Stimulated activated CD8-positive, alpha-beta memory T cell treated with anti-CD3 and anti-CD28 coated beads, Interleukin-4, amount 100 ng/mL, for 48 hours (primary cell): ENCODE measurements around the gene CRYBB3.
"Not testable (repeated sequence)": the region's sequence is repeated elsewhere in the genome, so short reads cannot be mapped to it uniquely, and the experiment has no call there.

Experiments
- DNase-seq: peaks from one replicate; pipeline ENCODE4 v3.0.0-alpha.2; 2020

Gene CRYBB3

DNA sequence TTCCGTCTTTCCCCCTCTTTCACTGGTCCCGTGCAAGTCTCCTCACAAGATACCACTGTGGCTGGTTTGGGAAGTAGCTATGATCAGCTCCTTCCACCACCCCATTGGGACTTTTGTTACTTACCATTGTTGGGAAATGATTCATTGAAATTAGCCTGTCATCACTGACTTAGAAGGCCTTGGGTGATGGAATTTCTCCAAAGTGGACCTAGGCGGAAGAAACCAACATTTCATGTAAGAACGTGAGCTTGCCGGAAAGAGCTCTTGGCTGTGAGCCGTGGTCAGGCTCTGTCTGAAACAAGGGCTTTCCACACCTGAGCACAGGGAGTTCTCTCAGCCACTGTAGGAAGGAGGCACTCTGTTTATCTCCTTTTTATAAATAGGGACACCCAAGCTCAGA is 23.5 kb upstream of the CRYBB3 start:
- no peak for DNase-seq

GRCh38 chr22:25176799-25177198 is 22.9 kb upstream of the CRYBB3 start:
- DNase-seq: no peak

DNA sequence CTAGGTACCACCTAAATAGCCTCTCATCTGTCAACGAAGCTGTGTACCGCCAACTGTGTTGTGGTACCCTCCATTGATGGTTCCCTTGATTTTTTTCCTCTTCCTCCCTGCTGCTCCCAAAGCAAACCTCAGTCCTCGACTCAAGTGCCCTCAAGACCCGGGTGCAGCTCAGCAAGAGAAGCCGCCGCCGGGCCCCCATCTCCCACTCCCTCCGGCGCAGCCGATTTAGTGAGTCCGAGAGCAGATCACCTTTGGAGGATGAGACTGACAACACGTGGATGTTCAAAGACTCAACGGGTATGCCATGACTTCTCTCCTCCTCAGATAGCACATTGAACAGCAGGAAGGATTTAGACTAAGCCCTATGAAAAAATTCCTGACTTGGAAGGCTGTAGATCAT is 22.4 kb upstream of the CRYBB3 start:
- no peak for DNase-seq

- DNase-seq: no peak
Measured at GRCh38 chr22:25177895-25178294, 21.8 kb upstream of the CRYBB3 start.

DNA sequence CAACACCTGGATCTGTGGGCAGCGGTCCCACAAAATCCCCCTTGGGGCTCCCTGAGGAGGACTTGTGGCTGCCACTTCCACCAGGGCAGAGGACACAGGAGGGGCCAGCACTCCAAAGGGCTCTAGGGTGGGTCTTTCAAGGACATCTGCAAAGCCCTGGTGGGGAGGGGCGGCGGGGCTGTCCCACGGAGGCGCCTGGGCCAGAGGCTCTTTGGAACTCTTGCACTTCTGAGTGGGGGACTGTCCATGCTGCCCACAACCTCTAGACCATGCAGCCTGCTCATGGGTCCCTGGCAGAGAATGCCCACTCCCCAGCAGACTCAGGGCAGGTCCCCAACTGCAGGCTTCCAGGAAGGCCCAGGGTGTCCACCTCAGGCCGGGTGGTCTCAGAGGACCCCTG is 21.3 kb upstream of the CRYBB3 start:
- DNase-seq: not testable (repeated sequence)

DNA sequence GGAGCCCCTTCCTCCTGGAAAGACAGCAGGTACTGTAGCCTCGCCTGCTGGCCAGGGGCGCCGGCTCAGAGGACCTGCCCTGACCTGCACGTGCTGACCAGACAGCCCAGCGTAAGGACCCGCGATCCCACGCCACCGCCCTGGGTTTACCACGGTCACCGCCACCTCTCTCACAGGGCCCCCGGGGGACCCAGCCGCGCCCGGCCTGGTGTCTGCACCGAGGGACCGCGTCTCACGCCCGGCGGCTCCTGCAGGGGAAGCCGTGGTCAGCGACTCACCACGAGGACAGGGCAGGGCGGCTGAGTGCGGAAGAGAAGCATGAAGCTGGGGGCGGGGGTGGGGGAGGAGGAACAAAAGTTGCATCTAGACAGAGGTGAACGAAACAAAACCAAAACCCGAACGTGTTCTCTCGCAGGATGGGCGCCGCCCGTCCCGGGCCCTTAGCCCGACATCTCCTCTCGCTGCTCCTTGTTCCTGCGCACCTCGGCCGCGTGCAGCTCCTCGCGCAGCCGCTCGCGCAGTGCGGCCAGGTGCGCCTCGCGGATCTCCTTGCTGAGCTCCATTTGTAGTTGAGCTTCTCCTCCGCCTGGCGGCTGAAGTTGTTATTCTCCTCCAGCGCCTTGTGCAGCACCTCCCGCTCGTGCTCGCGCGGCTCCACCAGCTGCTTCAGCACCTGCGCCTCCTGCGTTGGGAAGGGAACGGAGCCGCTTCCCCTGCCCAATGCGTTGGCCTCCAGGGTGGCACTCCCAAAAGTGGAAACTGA is 20.6 kb upstream of the CRYBB3 start:
- not testable (repeated sequence) for DNase-seq

- DNase-seq: no peak
Measured at GRCh38 chr22:25182131-25183110, 17.2 kb upstream of the CRYBB3 start.

GRCh38 chr22:25183949-25184619 is 15.6 kb upstream of the CRYBB3 start:
- DNase-seq: no peak

DNA sequence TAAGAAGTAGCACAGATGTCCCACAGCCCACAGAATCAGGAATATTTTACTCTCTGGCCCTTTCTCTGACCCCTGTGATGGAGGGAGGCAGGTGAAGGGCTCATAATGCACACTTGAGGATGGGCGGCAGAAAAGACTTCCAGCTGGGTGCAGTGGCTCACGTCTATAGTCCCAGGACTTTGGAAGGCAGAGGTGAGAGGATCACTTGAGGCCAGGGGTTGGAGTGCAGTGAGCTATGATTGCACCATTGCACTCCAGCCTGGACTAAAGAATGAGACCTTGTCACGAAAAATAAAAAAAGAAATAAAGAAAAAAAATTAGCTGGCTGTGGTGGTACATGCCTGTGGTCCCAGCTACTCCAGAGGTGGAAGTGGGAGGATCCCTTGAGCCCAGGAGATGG is 13.5 kb upstream of the CRYBB3 start:
- no peak for DNase-seq

GRCh38 chr22:25187469-25187868 is 12.2 kb upstream of the CRYBB3 start:
- DNase-seq: no peak

DNA sequence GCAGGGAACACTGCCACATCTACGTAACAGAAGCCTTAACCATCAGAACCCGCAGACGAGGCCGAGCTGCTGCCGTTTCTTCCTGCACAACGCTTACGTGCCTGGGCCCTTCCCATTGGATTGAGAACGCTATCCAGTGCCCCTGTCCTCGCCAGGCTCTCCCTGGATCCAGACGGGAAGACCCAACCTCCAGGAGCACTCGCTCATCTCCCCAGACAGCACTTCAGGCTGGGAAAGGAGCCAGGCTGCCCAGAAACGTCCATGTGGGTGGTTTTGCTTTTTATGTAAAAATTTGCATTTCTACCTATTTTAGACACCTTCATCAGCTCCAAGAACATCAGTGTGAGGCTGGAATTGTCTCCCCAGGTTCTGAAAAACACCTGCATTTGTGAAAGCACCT is 7.3 kb upstream of the CRYBB3 start:
- no peak for DNase-seq

DNA sequence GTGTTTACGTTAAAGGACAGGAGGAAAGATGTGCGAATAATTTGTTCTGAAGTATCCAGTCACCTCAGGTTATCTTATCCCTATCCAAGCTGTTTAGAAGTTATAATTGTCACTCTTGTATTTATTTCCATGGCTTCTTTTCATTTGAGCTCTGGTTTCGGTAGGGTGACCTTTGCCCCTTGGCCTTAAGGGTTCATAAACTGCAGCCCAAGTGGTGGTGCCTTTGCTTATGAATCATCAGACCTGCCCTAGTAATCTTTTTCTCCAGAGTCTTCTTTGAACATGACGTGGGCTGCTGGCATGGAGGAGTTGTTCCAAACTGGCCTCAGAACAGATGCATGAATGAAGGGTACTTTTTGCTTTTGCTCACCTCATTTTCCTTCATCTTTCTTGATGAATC is 6.5 kb upstream of the CRYBB3 start:
- no peak for DNase-seq

DNA sequence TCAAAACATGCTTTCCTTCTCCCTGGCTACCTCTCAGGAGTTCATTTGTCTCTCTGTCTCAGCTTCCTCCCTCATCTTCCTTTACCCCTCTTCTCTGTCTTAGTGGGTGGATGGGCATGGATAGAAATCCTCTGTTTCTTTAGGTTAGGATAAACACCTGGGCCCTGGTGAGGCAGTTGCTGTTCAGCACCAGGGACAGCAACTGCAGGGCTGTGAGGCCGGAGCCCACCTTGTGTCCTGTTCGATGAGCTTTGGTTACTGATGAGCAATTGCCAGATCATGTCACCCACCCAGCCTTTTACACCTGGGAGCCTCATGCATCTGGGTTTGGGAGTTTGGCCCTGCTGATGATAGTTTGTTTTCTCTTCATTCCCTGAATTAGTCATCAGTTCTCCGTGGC is 6.1 kb upstream of the CRYBB3 start:
- no peak for DNase-seq

GRCh38 chr22:25196326-25196725 is 3.3 kb upstream of the CRYBB3 start:
- DNase-seq: no peak

DNA sequence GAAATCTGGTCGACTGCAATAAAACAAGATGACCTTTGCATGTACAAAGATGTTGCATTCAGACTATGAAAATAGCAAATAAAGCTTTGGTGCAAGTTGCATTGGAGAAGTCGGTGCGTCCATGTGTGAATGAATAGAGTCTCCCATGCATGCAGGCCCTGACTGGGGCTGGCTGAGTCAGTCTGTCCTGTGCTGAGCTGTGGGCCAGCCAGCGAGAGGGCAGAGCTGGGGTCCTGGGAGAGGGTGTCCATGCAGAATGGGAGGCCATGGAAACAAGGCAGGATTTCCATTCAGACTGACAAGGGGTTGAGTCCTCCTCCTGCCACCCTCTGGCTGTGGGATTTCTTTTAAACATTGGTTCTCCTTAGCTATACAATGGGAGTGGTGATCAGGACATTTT is 2.3 kb upstream of the CRYBB3 start:
- DNase-seq: no peak

DNA sequence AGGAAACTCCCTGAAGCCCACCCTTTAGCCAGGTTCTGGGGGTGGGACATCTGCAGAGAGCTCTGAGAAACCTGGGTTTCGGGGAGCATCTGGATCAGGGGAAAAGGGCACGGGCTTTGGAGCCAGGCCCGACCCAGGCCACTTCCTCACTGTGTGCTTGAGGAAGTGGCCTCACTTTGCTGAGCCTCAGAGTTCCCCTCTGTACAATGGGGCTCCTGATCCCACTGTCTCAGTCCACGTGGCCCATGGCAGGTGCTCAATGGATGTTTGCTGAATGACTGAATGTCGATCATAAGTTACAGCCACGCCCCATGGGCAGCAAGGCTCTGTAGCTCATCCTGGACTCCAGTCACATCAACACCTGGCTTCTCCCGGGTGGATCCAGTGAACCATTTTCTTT is 1.3 kb downstream of the CRYBB3 start:
- DNase-seq: no peak

- no peak for DNase-seq
Measured at GRCh38 chr22:25201557-25202273, 2.1 kb downstream of the CRYBB3 start.

DNA sequence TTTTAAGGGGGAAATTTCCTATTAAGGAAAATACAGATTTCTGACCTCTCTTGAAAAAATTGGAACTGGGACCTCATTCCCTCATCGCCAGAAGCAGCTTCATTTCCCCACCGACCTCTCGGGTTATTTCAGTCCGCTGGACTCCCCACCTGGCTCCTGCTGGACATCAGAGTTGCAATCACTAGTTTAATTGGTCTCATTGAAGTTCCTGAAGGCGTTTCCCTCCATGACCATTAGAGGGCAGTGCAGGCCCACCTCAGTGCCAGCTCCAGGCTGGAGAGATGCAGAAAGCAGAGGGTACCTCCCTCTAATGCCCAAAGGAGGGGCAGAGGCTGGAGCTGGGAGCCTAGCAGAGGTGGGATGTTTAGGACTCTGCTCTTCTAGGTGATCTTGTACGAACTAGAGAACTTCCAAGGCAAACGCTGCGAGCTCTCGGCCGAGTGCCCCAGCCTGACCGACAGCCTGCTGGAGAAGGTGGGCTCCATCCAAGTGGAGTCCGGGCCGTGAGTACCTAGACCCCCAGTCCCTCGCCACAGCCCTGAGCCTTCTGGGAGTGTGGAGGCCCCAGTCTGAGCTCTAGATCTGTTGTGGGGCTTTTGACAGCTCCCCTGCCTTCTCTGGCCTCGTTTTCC is 2.7 kb downstream of the CRYBB3 start:
- DNase-seq: peak; percentile 76

GRCh38 chr22:25203082-25203481 is 3.4 kb downstream of the CRYBB3 start:
- DNase-seq: no peak

DNA sequence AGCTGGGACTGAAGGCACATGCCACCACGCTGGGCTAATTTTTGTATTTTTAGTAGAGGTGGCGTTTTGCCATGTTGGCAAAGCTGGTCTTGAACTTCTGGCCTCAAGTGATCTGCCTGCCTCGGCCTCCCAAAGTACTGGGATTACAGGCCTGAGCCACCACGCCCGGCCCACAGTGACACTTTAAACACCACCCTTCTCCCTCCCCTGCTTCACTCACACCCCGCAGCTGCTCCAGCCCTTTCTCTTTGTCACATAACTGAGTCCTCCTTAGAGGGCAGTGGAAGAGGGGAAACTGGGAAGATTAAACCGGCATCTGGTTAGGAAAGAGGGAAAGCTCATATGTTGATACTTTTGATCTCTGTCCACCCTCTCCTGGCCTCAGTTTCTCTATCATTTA is 4.9 kb downstream of the CRYBB3 start:
- DNase-seq: not testable (repeated sequence)

- no peak for DNase-seq
Measured at GRCh38 chr22:25205847-25206246, 6.2 kb downstream of the CRYBB3 start.

- DNase-seq: no peak
Measured at GRCh38 chr22:25206998-25207397, 7.3 kb downstream of the CRYBB3 start.
